Globus pallidus (tissue), 1 donor: ENCODE data around the gene PLEKHA1.

ENCODE experiments used
- DNase-seq: peaks from one replicate; pipeline ENCODE4 v3.0.0-alpha.2; 2015; ENCODE audit warnings: low spot score

PLEKHA1 gene

DNA sequence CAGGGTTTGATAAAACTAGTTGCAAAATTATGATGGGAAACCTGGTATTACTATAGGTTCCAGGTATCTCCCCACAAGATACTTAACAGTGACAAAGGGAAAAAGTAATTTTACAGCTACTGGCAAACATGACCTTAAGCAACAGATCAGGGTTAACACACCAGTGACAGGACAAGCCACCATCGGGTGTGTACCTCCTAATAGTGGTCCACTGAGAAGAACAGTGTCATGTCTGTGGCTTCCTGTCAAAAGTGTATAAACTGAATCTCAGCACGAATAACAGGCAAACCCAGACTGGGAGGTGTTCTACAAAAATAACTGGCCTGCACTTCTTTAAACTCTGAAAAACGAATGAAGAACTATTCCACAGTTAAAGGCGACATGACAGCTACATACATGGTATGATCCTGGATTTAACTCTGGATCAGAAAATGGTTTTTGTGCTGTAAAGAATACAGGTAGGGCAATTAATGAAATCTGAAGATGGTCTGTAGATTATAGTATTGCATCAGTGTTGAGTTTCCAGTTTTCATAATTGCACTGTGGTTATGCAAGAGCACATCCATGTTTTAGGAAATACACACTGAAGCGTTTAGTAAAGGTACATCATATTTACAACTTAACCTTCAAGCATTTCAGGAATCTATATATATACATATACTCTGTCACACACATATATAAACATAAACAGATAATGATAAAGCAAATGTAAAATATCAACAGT lies 47.9 kb downstream of the PLEKHA1 start:
- no peak for DNase-seq

- DNase-seq, result no peak
Measured at GRCh38 chr10:122424059-122424458, 49.6 kb downstream of the PLEKHA1 start.

DNA sequence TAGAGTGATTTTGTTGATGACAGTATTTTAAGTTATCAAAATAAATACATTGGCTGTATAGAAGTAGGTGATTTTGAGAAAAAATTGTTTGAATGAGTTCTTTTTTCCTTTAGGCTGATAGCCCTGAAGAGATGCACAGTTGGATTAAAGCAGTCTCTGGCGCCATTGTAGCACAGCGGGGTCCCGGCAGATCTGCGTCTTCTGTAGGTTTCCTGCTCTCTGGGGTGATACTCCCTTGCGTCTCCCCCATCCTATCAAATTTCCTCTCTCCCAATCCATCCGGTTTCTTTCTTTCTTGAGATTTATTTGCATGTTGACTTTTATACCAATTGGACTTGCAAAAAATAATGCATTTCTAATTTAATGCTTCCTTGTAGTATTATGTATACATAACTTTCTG lies 52.3 kb downstream of the PLEKHA1 start:
- no peak for DNase-seq

GRCh38 chr10:122427280-122427679 lies 52.8 kb downstream of the PLEKHA1 start:
- no peak for DNase-seq

DNA sequence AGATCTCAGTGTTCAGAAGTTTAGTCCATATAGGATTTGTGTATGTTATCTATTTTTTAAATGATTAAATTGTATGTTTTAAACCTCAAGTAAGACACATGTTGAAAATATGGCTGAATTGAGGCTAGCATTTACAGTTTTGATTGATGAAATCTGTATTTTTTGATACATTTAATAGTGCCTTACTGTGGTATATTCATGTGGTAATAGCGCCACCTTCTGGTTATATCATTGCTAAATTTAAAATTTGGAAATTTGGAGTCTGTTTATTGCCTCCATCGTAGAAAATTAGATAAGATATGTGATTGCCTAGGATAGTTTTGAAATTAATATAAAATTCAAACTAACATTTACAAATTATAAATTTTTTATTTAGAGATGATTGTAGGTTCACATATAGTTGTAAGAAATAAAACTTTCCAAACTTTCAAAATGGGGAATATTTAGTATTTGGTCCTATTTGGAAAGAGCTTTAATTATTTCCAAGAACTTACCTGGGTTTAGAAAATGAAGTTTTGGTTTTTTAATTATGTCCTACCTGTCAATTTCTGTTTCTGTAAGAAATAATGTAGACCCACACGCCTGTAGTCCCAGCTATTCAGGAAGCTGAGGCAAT lies 60.8 kb downstream of the PLEKHA1 start:
- peak; percentile 61 for DNase-seq

DNA sequence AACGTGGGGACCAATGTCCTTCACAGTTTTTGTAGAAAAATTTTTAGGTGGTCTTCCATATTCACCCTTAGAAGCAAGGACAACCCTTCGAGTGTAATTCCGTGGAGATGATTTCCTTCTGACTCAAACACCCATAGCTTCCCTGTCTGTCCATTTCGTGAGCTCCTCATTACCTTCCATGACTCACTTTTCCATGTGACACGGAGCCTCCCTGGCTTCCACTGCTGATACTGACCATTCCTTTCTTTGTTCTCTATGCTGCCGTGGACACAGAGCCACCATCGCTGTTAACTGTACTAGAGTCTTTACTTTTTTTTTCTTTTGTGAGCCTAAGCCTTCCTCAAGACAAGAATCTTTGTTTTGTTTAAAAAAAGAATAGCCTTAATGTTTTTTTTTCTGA lies 67.5 kb downstream of the PLEKHA1 start:
- no peak for DNase-seq

- DNase-seq, result no peak
Measured at GRCh38 chr10:122445469-122445868, 71.0 kb downstream of the PLEKHA1 start.

DNA sequence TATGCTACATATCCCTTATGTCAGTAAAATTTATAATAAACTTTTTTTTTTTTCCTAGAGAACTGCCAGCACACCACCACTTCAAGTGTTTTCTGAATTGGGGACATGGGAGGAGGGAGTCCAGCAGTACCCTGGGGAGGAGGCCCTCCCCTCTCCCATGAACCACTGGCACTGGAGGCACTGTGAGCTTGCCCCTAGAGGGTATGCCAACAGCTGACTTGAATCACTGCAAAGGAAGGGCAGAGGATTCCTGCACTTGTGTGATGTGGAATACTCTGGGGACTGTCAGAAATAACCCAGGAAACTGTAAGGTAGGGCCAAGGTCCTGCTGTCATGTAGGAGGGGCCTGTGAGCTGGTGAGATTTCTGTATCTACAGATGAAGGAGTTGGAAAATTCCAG lies 71.4 kb downstream of the PLEKHA1 start:
- no peak for DNase-seq

DNA sequence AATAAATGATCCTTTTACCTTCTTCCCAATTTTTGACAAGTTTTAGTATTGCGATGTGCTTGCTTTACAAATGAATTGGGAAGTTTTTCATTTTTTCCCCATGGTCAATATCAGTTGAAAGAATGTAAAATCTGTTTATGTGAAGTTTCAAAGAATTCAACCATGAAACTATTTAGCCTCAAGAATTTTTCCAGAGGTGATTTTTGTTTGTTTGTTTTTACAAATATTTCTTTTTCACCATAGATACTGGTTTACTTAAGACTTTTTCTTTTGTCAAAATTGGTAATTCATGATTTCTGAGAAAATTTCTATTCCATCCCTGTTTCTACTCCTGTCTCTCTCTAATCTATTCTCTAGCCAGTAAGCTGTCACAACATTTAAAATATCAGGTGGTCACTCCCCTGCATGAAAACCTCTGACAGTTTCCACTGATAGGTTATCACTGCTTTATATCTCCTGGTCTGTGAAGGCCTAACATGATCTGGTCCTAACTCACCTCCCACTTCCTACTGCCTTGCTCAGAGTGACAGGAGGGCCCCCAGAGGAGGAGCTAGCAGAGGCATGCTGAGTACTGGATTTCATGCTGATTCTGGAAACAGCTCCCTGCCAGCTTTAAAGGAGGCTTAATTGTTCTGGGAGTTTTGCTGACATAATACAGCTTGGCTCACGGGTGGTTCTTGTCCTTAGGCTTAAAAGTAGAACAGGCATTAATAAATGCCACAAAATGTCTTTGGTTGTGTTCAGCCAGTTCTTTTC lies 72.3 kb downstream of the PLEKHA1 start:
- DNase-seq, result no peak

- no peak for DNase-seq
Measured at GRCh38 chr10:122448600-122448999, 74.1 kb downstream of the PLEKHA1 start.

GRCh38 chr10:122449153-122449552 lies 74.6 kb downstream of the PLEKHA1 start:
- DNase-seq, result no peak

- DNase-seq, result no peak
Measured at GRCh38 chr10:122450353-122450990, 76.0 kb downstream of the PLEKHA1 start.

DNA sequence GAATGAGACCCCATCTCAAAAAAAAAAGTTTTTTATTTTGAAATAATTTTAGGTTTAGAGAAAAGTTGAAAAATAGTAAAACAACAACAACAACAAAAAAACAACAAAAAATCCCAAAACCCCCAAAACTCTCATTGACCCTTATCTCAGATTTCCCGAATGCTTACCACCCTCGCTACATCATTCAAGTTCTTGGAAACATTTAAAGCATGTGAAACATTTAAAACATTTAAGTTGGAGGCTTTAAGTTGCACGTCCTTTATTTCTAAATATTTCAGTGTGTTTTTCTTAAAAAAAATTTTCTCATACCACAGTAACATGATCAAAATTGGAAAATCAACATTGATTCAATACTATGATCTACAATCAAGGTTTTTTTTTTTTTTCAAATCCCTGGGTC lies 79.6 kb downstream of the PLEKHA1 start:
- DNase-seq, result no peak

GRCh38 chr10:122454603-122455080 lies 80.1 kb downstream of the PLEKHA1 start, which contains the start of gene ARMS2:
ARMS2 (plus strand) TSS chr10:122454653; CDS start chr10:122454728, 75 bp downstream.
- no peak for DNase-seq

- DNase-seq, result no peak
Measured at GRCh38 chr10:122455376-122456079, 81.0 kb downstream of the PLEKHA1 start.

DNA sequence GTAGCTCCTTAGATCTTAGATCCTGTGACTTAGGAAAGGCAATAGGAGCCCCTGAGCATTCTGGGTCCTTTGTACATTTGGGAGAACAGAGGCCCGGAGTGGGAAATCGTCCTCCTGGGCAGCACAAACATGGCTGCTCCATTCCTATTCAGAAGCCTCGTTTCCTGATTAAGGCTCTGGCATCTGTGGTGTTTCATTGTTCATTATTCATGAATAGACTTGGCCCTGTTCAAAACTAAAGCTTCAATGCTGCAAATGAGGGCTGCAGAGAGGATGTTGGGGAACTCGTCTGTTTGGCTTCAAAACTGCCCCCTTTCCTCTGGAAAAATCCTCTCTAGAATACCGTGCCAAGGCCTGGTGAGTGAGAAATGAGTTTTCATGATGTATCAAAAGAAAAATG lies 83.4 kb downstream of the PLEKHA1 start:
- peak; percentile 79 for DNase-seq

DNA sequence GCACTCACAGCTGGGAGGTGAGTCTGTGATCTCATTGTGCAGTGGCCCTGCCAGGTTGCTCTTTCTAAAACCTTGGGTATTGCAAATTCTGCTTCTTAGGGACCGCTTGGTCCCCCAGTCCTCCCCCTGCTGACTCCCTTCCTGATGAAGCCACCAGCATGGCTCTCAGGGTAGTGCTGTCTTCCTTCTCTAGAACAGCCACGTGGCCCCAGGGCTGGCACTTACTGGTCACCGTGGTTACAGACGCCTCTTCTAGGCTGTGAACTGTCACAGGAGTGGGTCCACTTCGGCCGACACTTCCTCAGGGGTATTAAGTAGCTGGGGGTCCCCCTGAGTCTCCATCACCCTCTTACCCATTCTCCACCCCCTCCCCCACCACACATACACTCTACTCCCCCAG lies 84.2 kb downstream of the PLEKHA1 start:
- peak; percentile 59 for DNase-seq

GRCh38 chr10:122459561-122460273 lies 85.2 kb downstream of the PLEKHA1 start:
- DNase-seq, result no peak

DNA sequence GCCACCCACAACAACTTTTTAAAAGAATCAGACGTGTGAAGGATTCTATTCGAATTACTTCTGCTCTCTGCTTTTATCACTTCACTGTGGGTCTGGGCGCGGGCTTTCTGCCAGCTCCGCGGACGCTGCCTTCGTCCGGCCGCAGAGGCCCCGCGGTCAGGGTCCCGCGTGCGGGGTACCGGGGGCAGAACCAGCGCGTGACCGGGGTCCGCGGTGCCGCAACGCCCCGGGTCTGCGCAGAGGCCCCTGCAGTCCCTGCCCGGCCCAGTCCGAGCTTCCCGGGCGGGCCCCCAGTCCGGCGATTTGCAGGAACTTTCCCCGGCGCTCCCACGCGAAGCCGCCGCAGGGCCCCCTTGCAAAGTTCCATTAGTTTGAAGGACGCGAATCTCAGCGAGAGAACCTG lies 86.4 kb downstream of the PLEKHA1 start:
- no peak for DNase-seq

- peak; percentile 91 for DNase-seq
Measured at GRCh38 chr10:122461367-122461728, 86.8 kb downstream of the PLEKHA1 start, which contains the start of gene HTRA1. HTRA1 (plus strand) TSS chr10:122461553; CDS start chr10:122461653, 100 bp downstream.
